Lung (tissue), 12 donors: ENCODE data around the gene TTC13. TPM values are rescaled to one million over a fixed set of nuclear protein-coding genes. Genes with fewer than 3 reads are reported as not detected.

Source experiments
- ATAC-seq: fragments of 200-7000 bp; cut with Tn5 transposase; one replicate; pipeline ENCODE4 v1.9.1; 2020; ENCODE audit warnings: moderate number of reproducible peaks; ENCODE audit not compliant: insufficient read depth, low FRiP score
- DNase-seq, 3 donors: peaks; one replicate each; pipeline ENCODE4 v3.0.0-alpha.2; 2013 to 2017
- H3K27ac ChIP-seq, 2 donors: one replicate each; pipeline ENCODE4 v1.5.1; 2013; ENCODE audit warnings: mild to moderate bottlenecking in 2 of 2, moderate library complexity in 2 of 2, control low read depth in 1 of 2, inconsistent platforms in 1 of 2, low read depth in 1 of 2, low read length in 1 of 2
- H3K27me3 ChIP-seq, 3 donors: one replicate each; pipeline ENCODE4 v1.5.1; 2013; ENCODE audit warnings: low read length in 2 of 3; ENCODE audit not compliant: control insufficient read depth in 3 of 3, insufficient read depth in 3 of 3
- H3K36me3 ChIP-seq, 4 donors: one replicate each; pipeline ENCODE4 v1.5.1; 2013; ENCODE audit warnings: low read length in 4 of 4, mild to moderate bottlenecking in 1 of 4, moderate library complexity in 1 of 4; ENCODE audit not compliant: control insufficient read depth in 4 of 4, insufficient read depth in 4 of 4
- H3K4me1 ChIP-seq, 5 donors: one replicate each; pipeline ENCODE4 v1.5.1; 2013; ENCODE audit warnings: low read length in 5 of 5, mild to moderate bottlenecking in 2 of 5, moderate library complexity in 1 of 5; ENCODE audit not compliant: control insufficient read depth in 5 of 5, insufficient read depth in 5 of 5
- H3K4me3 ChIP-seq: one replicate; pipeline ENCODE4 v1.5.1; 2013; ENCODE audit warnings: mild to moderate bottlenecking, control low read depth, moderate library complexity
- H3K9ac ChIP-seq, 2 donors: one replicate each; pipeline ENCODE4 v1.5.1; 2013; ENCODE audit warnings: low read length in 2 of 2, control low read depth in 1 of 2; ENCODE audit not compliant: insufficient read depth in 1 of 2
- H3K9me3 ChIP-seq, 4 donors: one replicate each; pipeline ENCODE4 v1.5.1; 2013; ENCODE audit warnings: low read length in 3 of 4, mild to moderate bottlenecking in 1 of 4, moderate library complexity in 1 of 4; ENCODE audit not compliant: control insufficient read depth in 4 of 4, insufficient read depth in 3 of 4
- WGBS, 2 donors: extraction: QIAGEN DNeasy Blood & Tissue Kit; methylation state at CpG; one replicate each; pipeline ENCODE4 v1.1.7; 2013; 5-methylcytosine and 5-hydroxymethylcytosine counted together
- polyA plus RNA-seq, 2 donors: library from polyadenylated mRNA; stranded (reverse); fragments of 200-250 nt; gene quantifications; one replicate each; pipeline ENCODE4 v1.2.1, GENCODE V29; 2013
- total RNA-seq, 2 donors: library from RNA; depleted of rRNA in 1 of 2; stranded (reverse); fragments of >200 nt in 1 of 2; gene quantifications; one replicate each; pipeline ENCODE4 v1.2.1, GENCODE V29; 2014 to 2021
- TF ChIP-seq, protein P1 (sequence below): IDR thresholded peaks from 2 replicates; pipeline ENCODE4 v1.5.1; 2012; ENCODE audit warnings: mild to moderate bottlenecking; ENCODE audit errors: control extremely low read depth, extremely low read depth
- donor health status: control.
- donor health status: control.
- donor health status: Bipolar disorder and iron deficiency.
- donor health status: healthy.
- donor health status: DM: yes; HTN: yes; CAD: no.

TTC13 gene
- total and polyA plus RNA-seq, 4 donors, result 7.9 to 24.5 (median 17.4) TPM

DNA sequence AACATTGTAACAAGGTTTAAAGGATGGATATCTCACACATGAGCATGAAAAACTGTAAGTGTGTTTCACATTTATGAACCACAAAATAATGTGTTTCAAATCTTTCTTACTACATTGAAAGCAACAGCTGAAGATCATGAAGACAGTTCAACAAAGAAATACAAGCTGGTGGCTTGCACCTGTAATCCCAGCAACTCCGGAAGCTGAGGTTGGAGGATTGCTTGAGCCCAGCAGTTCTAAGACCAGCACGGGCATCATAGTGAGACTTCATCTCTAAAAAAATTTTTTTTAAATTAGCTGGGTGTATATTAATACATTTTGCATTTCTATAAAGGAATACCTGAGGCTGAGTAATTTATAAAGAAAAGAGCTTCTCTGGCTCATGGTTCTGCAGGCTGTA, 83.2 kb downstream of the TTC13 start:
- Histone ChIP-seq H3K36me3 (no peaks in the 10 kb centered on the region), H3K4me1 (peaks cover 0 to 5% (median 0%) of the 10 kb centered on the region in 5 donors), H3K9ac (no peak overlapping the region), H3K27ac (no peak overlapping the region), H3K27me3 (no peaks in the 10 kb centered on the region), H3K4me3 (no peak overlapping the region), H3K9me3 (no peaks in the 10 kb centered on the region)
- DNase-seq, result no peak
- TF ChIP-seq, protein P1, sequence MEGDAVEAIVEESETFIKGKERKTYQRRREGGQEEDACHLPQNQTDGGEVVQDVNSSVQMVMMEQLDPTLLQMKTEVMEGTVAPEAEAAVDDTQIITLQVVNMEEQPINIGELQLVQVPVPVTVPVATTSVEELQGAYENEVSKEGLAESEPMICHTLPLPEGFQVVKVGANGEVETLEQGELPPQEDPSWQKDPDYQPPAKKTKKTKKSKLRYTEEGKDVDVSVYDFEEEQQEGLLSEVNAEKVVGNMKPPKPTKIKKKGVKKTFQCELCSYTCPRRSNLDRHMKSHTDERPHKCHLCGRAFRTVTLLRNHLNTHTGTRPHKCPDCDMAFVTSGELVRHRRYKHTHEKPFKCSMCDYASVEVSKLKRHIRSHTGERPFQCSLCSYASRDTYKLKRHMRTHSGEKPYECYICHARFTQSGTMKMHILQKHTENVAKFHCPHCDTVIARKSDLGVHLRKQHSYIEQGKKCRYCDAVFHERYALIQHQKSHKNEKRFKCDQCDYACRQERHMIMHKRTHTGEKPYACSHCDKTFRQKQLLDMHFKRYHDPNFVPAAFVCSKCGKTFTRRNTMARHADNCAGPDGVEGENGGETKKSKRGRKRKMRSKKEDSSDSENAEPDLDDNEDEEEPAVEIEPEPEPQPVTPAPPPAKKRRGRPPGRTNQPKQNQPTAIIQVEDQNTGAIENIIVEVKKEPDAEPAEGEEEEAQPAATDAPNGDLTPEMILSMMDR, result no peak
- 90 to 94% methylated on average over 2 of the region's 2 CpGs for WGBS, 2 donors
- no peak for ATAC-seq

DNA sequence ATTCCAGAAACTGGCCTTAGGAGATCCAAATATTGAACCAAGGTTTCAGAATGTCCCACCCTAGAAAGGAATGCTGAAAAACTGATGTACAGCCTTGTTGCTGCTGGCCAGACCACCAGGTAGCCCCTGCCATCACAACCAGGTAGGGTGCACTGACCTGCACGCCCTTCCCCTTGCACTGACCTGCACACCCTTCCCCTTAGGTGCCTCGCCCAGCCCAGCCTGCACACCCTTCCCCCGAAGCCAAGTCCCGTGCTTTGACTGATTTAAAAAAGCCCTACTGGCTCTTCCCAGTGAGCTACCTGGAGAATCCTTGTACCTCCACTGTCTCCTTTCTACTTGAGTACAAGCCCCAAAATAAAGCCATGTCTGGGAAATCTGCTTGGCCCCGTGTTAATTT, 84.0 kb downstream of the TTC13 start:
- ATAC-seq, result no peak
- TF ChIP-seq, protein P1, result no peak
- H3K27me3 ChIP-seq, result no peaks in the 10 kb centered on the region

DNA sequence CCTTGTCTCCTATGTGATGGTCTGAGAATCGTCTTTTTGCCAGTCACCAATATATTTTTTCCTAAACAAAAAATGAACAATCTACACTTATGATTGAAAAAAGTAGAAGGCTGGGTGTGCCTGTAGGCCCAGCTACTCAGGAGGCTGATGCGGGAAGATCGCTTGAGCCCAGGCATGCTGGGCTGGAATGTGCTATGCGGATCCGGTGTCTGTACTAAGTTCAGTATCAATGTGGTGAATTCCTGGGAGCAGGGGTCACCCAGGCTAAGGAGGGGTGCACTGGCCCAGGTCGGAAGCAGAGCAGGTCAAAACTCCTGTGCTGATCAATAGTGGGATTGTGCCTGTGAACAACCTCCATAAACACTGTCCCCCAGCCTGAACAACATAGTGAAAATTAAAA, 84.6 kb downstream of the TTC13 start:
- TF ChIP-seq, protein P1, result no peak
- no peak overlapping the region for H3K27ac ChIP-seq
- 80 to 85% methylated on average over 6 of the region's 6 CpGs for WGBS, 2 donors
- H3K9me3 ChIP-seq, result no peaks in the 10 kb centered on the region
- H3K36me3 ChIP-seq, result no peaks in the 10 kb centered on the region
- H3K4me3 ChIP-seq, result no peak overlapping the region
- H3K4me1 ChIP-seq, result no peaks in the 10 kb centered on the region
- H3K27me3 ChIP-seq, result no peaks in the 10 kb centered on the region
- DNase-seq (no peak), ATAC-seq (no peak)
- H3K9ac ChIP-seq, result no peak overlapping the region

More for the DNA sequence above, 84.0 kb downstream of the TTC13 start:
- no peak overlapping the region for H3K4me3 ChIP-seq
- no peaks in the 10 kb centered on the region for H3K9me3 ChIP-seq
- H3K9ac ChIP-seq, result no peak overlapping the region
- DNase-seq, result no peak
- 73 to 84% methylated on average over 5 of the region's 5 CpGs for WGBS, 2 donors
- no peaks in the 10 kb centered on the region for H3K36me3 ChIP-seq
- peak overlapping the region in 1 of 2 donors; percentile 26 for H3K27ac ChIP-seq
- H3K4me1 ChIP-seq, result peaks cover 0 to under 1% (median 0%) of the 10 kb centered on the region in 5 donors

DNA sequence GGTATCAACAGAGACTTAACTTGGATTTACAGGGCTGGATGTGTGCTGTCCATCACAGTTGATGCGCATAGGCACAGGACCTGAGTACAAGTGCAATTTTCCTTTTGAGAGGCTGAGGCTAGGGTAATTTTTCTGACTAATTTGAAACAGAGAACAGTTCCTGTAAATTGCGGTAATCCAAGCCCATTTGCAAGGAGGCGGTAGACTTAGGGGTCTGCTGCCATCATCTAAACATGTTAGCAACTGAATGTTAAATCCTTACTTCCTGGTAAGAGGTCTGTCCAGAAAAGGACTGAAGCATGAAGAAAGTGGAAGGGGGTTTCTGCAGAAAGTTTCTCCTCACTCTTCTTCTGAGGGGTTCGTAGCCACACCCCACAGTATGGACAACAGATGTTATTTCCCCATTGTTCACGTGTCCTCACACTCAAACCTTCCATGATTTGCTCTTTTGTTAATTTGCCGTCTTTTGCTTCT, 86.6 kb downstream of the TTC13 start:
- no peak for DNase-seq
- 85 to 86% methylated on average over 6 of the region's 6 CpGs for WGBS, 2 donors
- TF ChIP-seq, protein P1, result no peak

More for the DNA sequence above, 86.6 kb downstream of the TTC13 start:
- H3K36me3 ChIP-seq, result no peaks in the 10 kb centered on the region
- H3K4me3 ChIP-seq, result no peak overlapping the region
- H3K27me3 ChIP-seq, result no peaks in the 10 kb centered on the region
- H3K9me3 ChIP-seq, result no peaks in the 10 kb centered on the region
- no peak for ATAC-seq
- no peaks in the 10 kb centered on the region for H3K4me1 ChIP-seq
- H3K27ac ChIP-seq, result no peak overlapping the region
- H3K9ac ChIP-seq, result no peak overlapping the region
